ENCODE data around the gene PTGR1. TPM values are rescaled to one million over a fixed set of nuclear protein-coding genes. Genes with fewer than 3 reads are reported as not detected.

The PTGR1 gene
- total RNA-seq, 1 experiment from 2014 or later: 12.1 TPM

- no peak for DNase-seq (ENCODE audit: low spot score)
These were observed 56.8 kb downstream of the PTGR1 start for GRCh38 chr9:111542497-111543254.

- DNase-seq (ENCODE audit: low spot score): no peak
These were observed 66.2 kb downstream of the PTGR1 start for GRCh38 chr9:111533099-111533790.

- DNase-seq (ENCODE audit: low spot score): no peak
These were observed 67.7 kb downstream of the PTGR1 start for GRCh38 chr9:111531716-111532115.

- no peak for DNase-seq (ENCODE audit: low spot score)
These were observed 69.7 kb downstream of the PTGR1 start for GRCh38 chr9:111529787-111530186.

- DNase-seq (ENCODE audit: low spot score): no peak
These were observed 72.1 kb downstream of the PTGR1 start for GRCh38 chr9:111527347-111527746.

GRCh38 chr9:111525056-111525977 lies 74.1 kb downstream of the PTGR1 start, which contains the start of gene ZNF483:
Gene ZNF483, plus strand, starts transcription at chr9:111525179. Its CDS starts 2,217 bp downstream, at chr9:111527396.
- peak; percentile 9 for DNase-seq (ENCODE audit: low spot score)

GRCh38 chr9:111524731-111525055 lies 74.8 kb downstream of the PTGR1 start:
- DNase-seq (ENCODE audit: low spot score): no peak

GRCh38 chr9:111516061-111516465 lies 83.4 kb downstream of the PTGR1 start:
- peak; percentile 22 for DNase-seq (ENCODE audit: low spot score)

GRCh38 chr9:111514967-111515366 lies 84.5 kb downstream of the PTGR1 start:
- DNase-seq (ENCODE audit: low spot score): no peak

Other genes with a start within 250 kb of the PTGR1 start
- 45.3 and 49.9 TPM in 2 replicates for gene ECPAS, start 115.3 kb downstream of the PTGR1 start, total RNA-seq (2014; rRNA removed; shearing (Covaris generic))
- 0.53 and 0.77 TPM in 2 replicates for gene ZNF483, start 74.5 kb downstream of the PTGR1 start, total RNA-seq (2014; rRNA removed; shearing (Covaris generic))
- 7.0 and 8.7 TPM in 2 replicates for gene DNAJC25, start 31.7 kb upstream of the PTGR1 start, total RNA-seq (2014; rRNA removed; shearing (Covaris generic))
- gene GNG10, start 62.0 kb upstream of the PTGR1 start, total RNA-seq (2014; rRNA removed; shearing (Covaris generic)): 114 and 140 TPM in 2 replicates
- not detected in 2 replicates for gene SHOC1, start 195.3 kb upstream of the PTGR1 start, total RNA-seq (2014; rRNA removed; shearing (Covaris generic))